Measurements from ENCODE around the gene LRRC75B. TPM values are rescaled to one million over a fixed set of nuclear protein-coding genes. Genes with fewer than 3 reads are reported as not detected.

Gene LRRC75B
- total and polyA plus RNA-seq, 2 of the 13 experiments (the other 11 are each of a cell fraction or from before 2014, with no cell fraction given), result 11.8 to 34.8 TPM

DNA sequence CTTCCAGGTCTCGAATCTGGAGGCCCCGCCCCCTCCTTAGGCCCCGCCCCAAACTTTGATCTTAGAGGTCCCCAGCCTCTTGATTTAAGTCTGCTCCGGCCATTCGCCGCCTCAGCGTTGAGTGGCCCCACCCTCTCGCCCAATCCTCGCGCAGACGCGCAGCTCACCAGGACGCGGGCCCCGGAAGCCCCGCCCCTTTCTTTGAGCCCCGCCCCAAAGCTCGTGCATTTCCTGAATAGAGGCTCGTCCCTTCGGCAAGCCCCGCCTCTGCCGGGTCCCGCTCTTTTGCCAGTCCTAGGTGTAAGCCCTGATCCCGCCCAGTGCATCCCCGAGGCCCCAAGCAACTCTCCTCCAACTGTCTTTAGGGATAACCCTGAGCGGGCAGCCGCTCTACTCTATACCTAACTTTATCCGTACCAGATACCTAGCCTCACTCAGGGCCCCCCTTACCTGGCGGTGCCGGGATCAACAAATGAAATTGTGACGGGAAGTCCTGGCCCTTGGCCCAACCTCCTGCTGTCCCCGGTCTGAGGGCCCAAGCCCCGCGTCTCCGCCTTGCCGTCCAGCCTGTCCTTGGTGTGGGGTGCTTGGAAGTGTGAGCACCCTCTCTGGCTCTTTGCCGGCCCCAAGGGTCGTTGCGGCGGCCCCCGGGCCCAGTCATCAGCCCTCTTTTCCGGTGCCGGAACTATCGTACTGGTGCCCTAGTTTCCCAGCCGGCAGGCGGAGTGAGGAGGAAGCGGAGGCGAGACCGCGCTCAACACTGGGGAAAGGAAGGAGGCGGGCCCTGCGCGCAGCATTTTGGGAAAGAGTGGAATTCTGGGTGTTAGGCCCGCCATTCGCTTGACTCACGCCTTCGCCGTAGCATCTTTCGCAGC, 37.5 kb downstream of the LRRC75B start, which contains the start of gene SNRPD3 (continued):
- TF ChIP-seq, protein P1, sequence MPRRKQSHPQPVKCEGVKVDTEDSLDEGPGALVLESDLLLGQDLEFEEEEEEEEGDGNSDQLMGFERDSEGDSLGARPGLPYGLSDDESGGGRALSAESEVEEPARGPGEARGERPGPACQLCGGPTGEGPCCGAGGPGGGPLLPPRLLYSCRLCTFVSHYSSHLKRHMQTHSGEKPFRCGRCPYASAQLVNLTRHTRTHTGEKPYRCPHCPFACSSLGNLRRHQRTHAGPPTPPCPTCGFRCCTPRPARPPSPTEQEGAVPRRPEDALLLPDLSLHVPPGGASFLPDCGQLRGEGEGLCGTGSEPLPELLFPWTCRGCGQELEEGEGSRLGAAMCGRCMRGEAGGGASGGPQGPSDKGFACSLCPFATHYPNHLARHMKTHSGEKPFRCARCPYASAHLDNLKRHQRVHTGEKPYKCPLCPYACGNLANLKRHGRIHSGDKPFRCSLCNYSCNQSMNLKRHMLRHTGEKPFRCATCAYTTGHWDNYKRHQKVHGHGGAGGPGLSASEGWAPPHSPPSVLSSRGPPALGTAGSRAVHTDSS (CRISPR knock-in tag; conservative IDR thresholded peaks at IDR 0.05), result peak; percentile 84; the same call in 1 of the 2 replicates
- TF ChIP-seq ZEB1 (IDR thresholded peaks at IDR 0.05; ENCODE audit: insufficient replicate concordance, low read depth) (peak; percentile 76), MATR3 (CRISPR knock-in tag; IDR thresholded peaks at IDR 0.05) (no peak), NFYC (CRISPR knock-in tag; IDR thresholded peaks at IDR 0.05) (peak; percentile 80), ADNP (CRISPR knock-in tag; IDR thresholded peaks at IDR 0.05) (no peak), HIC2 (CRISPR knock-in tag; IDR thresholded peaks at IDR 0.05; ENCODE audit: low read depth) (peak; percentile 67; the same call in 1 of the 2 replicates), ZNF556 (CRISPR knock-in tag; IDR thresholded peaks at IDR 0.05; ENCODE audit: borderline replicate concordance) (peak; percentile 95), ATF7-NPFF (CRISPR knock-in tag; IDR thresholded peaks at IDR 0.05; ENCODE audit: low read depth) (peak; percentile 64; the same call in 1 of the 2 replicates), DZIP1 (CRISPR knock-in tag; IDR thresholded peaks at IDR 0.05) (peak; percentile 48), ZBTB2 (CRISPR knock-in tag; IDR thresholded peaks at IDR 0.05; ENCODE audit: low read depth) (peak; percentile 87), ETV6 (CRISPR knock-in tag; conservative IDR thresholded peaks at IDR 0.05) (peak; percentile 84), MZF1 (CRISPR knock-in tag; IDR thresholded peaks at IDR 0.05; ENCODE audit: borderline replicate concordance) (no peak), YEATS2 (CRISPR knock-in tag; IDR thresholded peaks at IDR 0.05; ENCODE audit: borderline replicate concordance) (peak; percentile 99), ZBTB7A (CRISPR knock-in tag; IDR thresholded peaks at IDR 0.05) (no peak)
- TF ChIP-seq, protein P2, sequence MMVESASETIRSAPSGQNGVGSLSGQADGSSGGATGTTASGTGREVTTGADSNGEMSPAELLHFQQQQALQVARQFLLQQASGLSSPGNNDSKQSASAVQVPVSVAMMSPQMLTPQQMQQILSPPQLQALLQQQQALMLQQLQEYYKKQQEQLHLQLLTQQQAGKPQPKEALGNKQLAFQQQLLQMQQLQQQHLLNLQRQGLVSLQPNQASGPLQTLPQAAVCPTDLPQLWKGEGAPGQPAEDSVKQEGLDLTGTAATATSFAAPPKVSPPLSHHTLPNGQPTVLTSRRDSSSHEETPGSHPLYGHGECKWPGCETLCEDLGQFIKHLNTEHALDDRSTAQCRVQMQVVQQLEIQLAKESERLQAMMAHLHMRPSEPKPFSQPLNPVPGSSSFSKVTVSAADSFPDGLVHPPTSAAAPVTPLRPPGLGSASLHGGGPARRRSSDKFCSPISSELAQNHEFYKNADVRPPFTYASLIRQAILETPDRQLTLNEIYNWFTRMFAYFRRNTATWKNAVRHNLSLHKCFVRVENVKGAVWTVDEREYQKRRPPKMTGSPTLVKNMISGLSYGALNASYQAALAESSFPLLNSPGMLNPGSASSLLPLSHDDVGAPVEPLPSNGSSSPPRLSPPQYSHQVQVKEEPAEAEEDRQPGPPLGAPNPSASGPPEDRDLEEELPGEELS (CRISPR knock-in tag; IDR thresholded peaks at IDR 0.05), result peak; percentile 41; the same call in 1 of the 2 replicates

Data from HepG2 (cell line).